Stimulated activated CD8-positive, alpha-beta memory T cell treated with anti-CD3 and anti-CD28 coated beads, Interleukin-12 subunit alpha, Interleukin-12 subunit beta, amount 100 ng/mL, for 1 hour (primary cell): ENCODE measurements around the gene SPRR1B.
"Not testable (repeated sequence)": the region's sequence is repeated elsewhere in the genome, so short reads cannot be mapped to it uniquely, and the experiment has no call there.

Source experiments
- DNase-seq: peaks from one replicate; pipeline ENCODE4 v3.0.0-alpha.2; 2020; ENCODE audit warnings: low read depth

The SPRR1B gene

GRCh38 chr1:153030895-153031294, at the start of gene SPRR1B:
Gene SPRR1B (plus strand): TSS chr1:153031203. CDS start chr1:153032346, 1,143 bp downstream.
- DNase-seq, result no peak

GRCh38 chr1:152982076-152982475, 48.9 kb upstream of the SPRR1B start:
- no peak for DNase-seq

- no peak for DNase-seq
Observed at GRCh38 chr1:152983234-152983633, 47.8 kb upstream of the SPRR1B start.

GRCh38 chr1:152983743-152984142, 47.3 kb upstream of the SPRR1B start, which contains the start of gene SPRR1A:
Gene SPRR1A (plus strand): TSS chr1:152984081. CDS start chr1:152985231, 1,150 bp downstream.
- no peak for DNase-seq

- DNase-seq, result no peak
Observed at GRCh38 chr1:152986578-152986977, 44.4 kb upstream of the SPRR1B start.

- no peak for DNase-seq
Observed at GRCh38 chr1:152993186-152993585, 37.8 kb upstream of the SPRR1B start.

GRCh38 chr1:152995842-152996241, 35.2 kb upstream of the SPRR1B start:
- no peak for DNase-seq

GRCh38 chr1:152996633-152997400, 34.2 kb upstream of the SPRR1B start:
- no peak for DNase-seq

- DNase-seq, result no peak
Observed at GRCh38 chr1:152997901-152998300, 33.1 kb upstream of the SPRR1B start.

- no peak for DNase-seq
Observed at GRCh38 chr1:152998476-152998875, 32.5 kb upstream of the SPRR1B start.

- no peak for DNase-seq
Observed at GRCh38 chr1:152999818-153000217, 31.2 kb upstream of the SPRR1B start.

GRCh38 chr1:153000294-153000693, 30.7 kb upstream of the SPRR1B start:
- no peak for DNase-seq

GRCh38 chr1:153001382-153001781, 29.6 kb upstream of the SPRR1B start, which contains the start of gene SPRR3:
Gene SPRR3 (plus strand): TSS chr1:153001749. CDS start chr1:153003021, 1,272 bp downstream.
- no peak for DNase-seq

GRCh38 chr1:153011235-153011758, 19.7 kb upstream of the SPRR1B start:
- not testable (repeated sequence) for DNase-seq

- not testable (repeated sequence) for DNase-seq
Observed at GRCh38 chr1:153021829-153022228, 9.2 kb upstream of the SPRR1B start.

- not testable (repeated sequence) for DNase-seq
Observed at GRCh38 chr1:153022340-153022739, 8.7 kb upstream of the SPRR1B start.

GRCh38 chr1:153023109-153023508, 7.9 kb upstream of the SPRR1B start:
- DNase-seq, result no peak

GRCh38 chr1:153024413-153024812, 6.6 kb upstream of the SPRR1B start:
- no peak for DNase-seq

GRCh38 chr1:153025797-153026196, 5.2 kb upstream of the SPRR1B start:
- no peak for DNase-seq

- DNase-seq, result no peak
Observed at GRCh38 chr1:153028766-153029165, 2.2 kb upstream of the SPRR1B start.

GRCh38 chr1:153032073-153032472, 1.1 kb downstream of the SPRR1B start:
- no peak for DNase-seq

GRCh38 chr1:153032677-153033308, 1.8 kb downstream of the SPRR1B start:
- no peak for DNase-seq

GRCh38 chr1:153035211-153035610, 4.2 kb downstream of the SPRR1B start:
- no peak for DNase-seq
